Liver (tissue), 9 donors: ENCODE results near the gene LCN6. TPM values are rescaled to one million over a fixed set of nuclear protein-coding genes. Genes with fewer than 3 reads are reported as not detected.
A peak's percentile ranks its signal among the peaks of the same experiment; 100 is the strongest.
"Not testable (repeated sequence)": the region's sequence is repeated elsewhere in the genome, so short reads cannot be mapped to it uniquely, and the experiment has no call there.

Source experiments
- DNase-seq: peaks from one replicate; pipeline ENCODE4 v3.0.0-alpha.2; 2017; ENCODE audit warnings: low spot score
- H3K27ac ChIP-seq, 2 donors: one replicate each; pipeline ENCODE4 v1.7.0; 2013; ENCODE audit warnings: inconsistent platforms in 2 of 2, low read length in 2 of 2, control low read depth in 1 of 2, low read depth in 1 of 2, mild to moderate bottlenecking in 1 of 2
- H3K27me3 ChIP-seq, 4 donors: one replicate each; pipeline versions ENCODE4 v1.6.1 to v1.7.0; 2013; ENCODE audit warnings: low read length in 3 of 4, inconsistent platforms in 1 of 4, mild to moderate bottlenecking in 1 of 4, moderate library complexity in 1 of 4; ENCODE audit not compliant: control insufficient read depth in 4 of 4, insufficient read depth in 4 of 4
- H3K36me3 ChIP-seq, 4 donors: one replicate each; pipeline versions ENCODE4 v1.6.1 to v1.7.0; 2013; ENCODE audit warnings: low read length in 3 of 4, mild to moderate bottlenecking in 3 of 4, low read depth in 1 of 4, moderate library complexity in 1 of 4; ENCODE audit not compliant: control insufficient read depth in 4 of 4, insufficient read depth in 3 of 4
- H3K4me1 ChIP-seq, 4 donors: one replicate each; pipeline versions ENCODE4 v1.6.1 to v1.7.0; 2013; ENCODE audit warnings: low read length in 3 of 4, mild to moderate bottlenecking in 3 of 4, moderate library complexity in 1 of 4; ENCODE audit not compliant: control insufficient read depth in 4 of 4, insufficient read depth in 4 of 4
- H3K4me3 ChIP-seq, 3 donors: one replicate each; pipeline versions ENCODE4 v1.6.1 to v1.7.0; 2013; ENCODE audit warnings: low read length in 3 of 3, control low read depth in 1 of 3, low read depth in 1 of 3, mild to moderate bottlenecking in 1 of 3
- H3K9ac ChIP-seq, 2 donors: one replicate each; pipeline ENCODE4 v1.7.0; 2013; ENCODE audit warnings: low read length in 2 of 2, mild to moderate bottlenecking in 2 of 2, moderate library complexity in 2 of 2, control low read depth in 1 of 2, low read depth in 1 of 2
- H3K9me3 ChIP-seq, 4 donors: one replicate each; pipeline versions ENCODE4 v1.6.1 to v1.7.0; 2013; ENCODE audit warnings: low read length in 3 of 4; ENCODE audit not compliant: control insufficient read depth in 4 of 4
- CTCF ChIP-seq: fragments of 150-350 bp; IDR thresholded peaks from 2 replicates; pipeline ENCODE4 v1.5.1; 2017; ENCODE audit warnings: improper control_type of control experiment, low read depth, low read length; ENCODE audit not compliant: missing input control
- FOXA1 ChIP-seq: IDR thresholded peaks from 2 replicates; pipeline ENCODE4 v1.6.1; 2016; ENCODE audit warnings: antibody characterized with exemption
- GABPA ChIP-seq, 2 donors: IDR thresholded peaks in 1 of 2; conservative IDR thresholded peaks in 1 of 2; 2 replicates each; pipeline ENCODE4 v1.6.1; 2016; ENCODE audit warnings: antibody characterized with exemption in 2 of 2, mild to moderate bottlenecking in 1 of 2, moderate library complexity in 1 of 2
- HNF4A ChIP-seq, 2 donors: conservative IDR thresholded peaks; 2 replicates each; pipeline ENCODE4 v1.6.1; 2016; ENCODE audit warnings: antibody characterized with exemption in 2 of 2, mild to moderate bottlenecking in 2 of 2
- HNF4G ChIP-seq: IDR thresholded peaks from 2 replicates; pipeline ENCODE4 v1.6.1; 2016; ENCODE audit warnings: antibody characterized with exemption
- JUND ChIP-seq, 2 donors: IDR thresholded peaks; 2 replicates each; pipeline ENCODE4 v1.6.1; 2016; ENCODE audit warnings: antibody characterized with exemption in 2 of 2
- MAX ChIP-seq: IDR thresholded peaks from 2 replicates; pipeline ENCODE4 v1.6.1; 2016; ENCODE audit warnings: antibody characterized with exemption
- NR2F2 ChIP-seq: IDR thresholded peaks from 2 replicates; pipeline ENCODE4 v1.6.1; 2016; ENCODE audit warnings: antibody characterized with exemption
- RXRA ChIP-seq, 2 donors: IDR thresholded peaks; 2 replicates each; pipeline ENCODE4 v1.6.1; 2017 to 2018; ENCODE audit warnings: antibody characterized with exemption in 2 of 2, mild to moderate bottlenecking in 1 of 2
- SP1 ChIP-seq: IDR thresholded peaks from 2 replicates; pipeline ENCODE4 v1.6.1; 2018; ENCODE audit warnings: antibody characterized with exemption, mild to moderate bottlenecking
- TAF1 ChIP-seq: conservative IDR thresholded peaks from 2 replicates; pipeline ENCODE4 v1.6.1; 2016; ENCODE audit warnings: antibody characterized with exemption, mild to moderate bottlenecking
- WGBS: extraction: QIAGEN DNeasy Blood & Tissue Kit; methylation state at CpG from one replicate; pipeline ENCODE4 v1.1.7; 2013; 5-methylcytosine and 5-hydroxymethylcytosine counted together
- polyA plus RNA-seq, 2 donors: library from polyadenylated mRNA; stranded (reverse) in 1 of 2; unstranded in 1 of 2; fragments of 200-250 nt in 1 of 2; fragments of >200 nt in 1 of 2; fragmentation: Nextera tagmentation in 1 of 2; extraction: Ambion mirVana in 1 of 2; gene quantifications; one replicate each; pipeline versions ENCODE4 v1.2.1 to v1.2.3, GENCODE V29; 2013 to 2015
- total RNA-seq, 2 donors: library from RNA; depleted of rRNA; stranded (reverse); fragments of >200 nt; gene quantifications; one replicate each; pipeline ENCODE4 v1.2.3, GENCODE V29; 2014
- TF ChIP-seq, protein P1 (sequence below): IDR thresholded peaks from 2 replicates; pipeline ENCODE4 v1.6.1; 2016; ENCODE audit warnings: antibody characterized with exemption
- TF ChIP-seq, protein P2 (sequence below): IDR thresholded peaks from 2 replicates; pipeline ENCODE4 v1.6.1; 2016; ENCODE audit warnings: antibody characterized with exemption
- TF ChIP-seq, protein P3 (sequence below): IDR thresholded peaks from 2 replicates; pipeline ENCODE4 v1.6.1; 2016; ENCODE audit warnings: antibody characterized with exemption, mild to moderate bottlenecking
- donor health status: healthy.
- donor health status: healthy.
- donor health status: healthy.
- donor health status: healthy.
- donor health status: healthy.

The LCN6 gene
- total and polyA plus RNA-seq, 4 donors = 0.14 to 0.32 TPM; not detected in 2

GRCh38 chr9:136786451-136786850 is 38.1 kb upstream of the LCN6 start:
- no peaks in the 10 kb centered on the region for H3K9me3 ChIP-seq
- H3K27ac ChIP-seq = no peak overlapping the region
- H3K4me3 ChIP-seq = no peak overlapping the region
- no peak for DNase-seq
- peaks cover 0 to 47% (median 42%) of the 10 kb centered on the region in 4 donors for H3K4me1 ChIP-seq
- no peaks in the 10 kb centered on the region for H3K27me3 ChIP-seq
- TF ChIP-seq, protein P1, sequence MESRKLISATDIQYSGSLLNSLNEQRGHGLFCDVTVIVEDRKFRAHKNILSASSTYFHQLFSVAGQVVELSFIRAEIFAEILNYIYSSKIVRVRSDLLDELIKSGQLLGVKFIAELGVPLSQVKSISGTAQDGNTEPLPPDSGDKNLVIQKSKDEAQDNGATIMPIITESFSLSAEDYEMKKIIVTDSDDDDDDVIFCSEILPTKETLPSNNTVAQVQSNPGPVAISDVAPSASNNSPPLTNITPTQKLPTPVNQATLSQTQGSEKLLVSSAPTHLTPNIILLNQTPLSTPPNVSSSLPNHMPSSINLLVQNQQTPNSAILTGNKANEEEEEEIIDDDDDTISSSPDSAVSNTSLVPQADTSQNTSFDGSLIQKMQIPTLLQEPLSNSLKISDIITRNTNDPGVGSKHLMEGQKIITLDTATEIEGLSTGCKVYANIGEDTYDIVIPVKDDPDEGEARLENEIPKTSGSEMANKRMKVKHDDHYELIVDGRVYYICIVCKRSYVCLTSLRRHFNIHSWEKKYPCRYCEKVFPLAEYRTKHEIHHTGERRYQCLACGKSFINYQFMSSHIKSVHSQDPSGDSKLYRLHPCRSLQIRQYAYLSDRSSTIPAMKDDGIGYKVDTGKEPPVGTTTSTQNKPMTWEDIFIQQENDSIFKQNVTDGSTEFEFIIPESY = no peak
- no peak for TF ChIP-seq FOXA1
- no peak for TF ChIP-seq SP1
- TF ChIP-seq, protein P2, sequence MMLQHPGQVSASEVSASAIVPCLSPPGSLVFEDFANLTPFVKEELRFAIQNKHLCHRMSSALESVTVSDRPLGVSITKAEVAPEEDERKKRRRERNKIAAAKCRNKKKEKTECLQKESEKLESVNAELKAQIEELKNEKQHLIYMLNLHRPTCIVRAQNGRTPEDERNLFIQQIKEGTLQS = no peak
- TF ChIP-seq NR2F2 = no peak
- TF ChIP-seq HNF4G = no peak
- no peak for TF ChIP-seq TAF1
- TF ChIP-seq CTCF = no peak
- no peak for TF ChIP-seq JUND (IDR thresholded peaks at IDR 0.05)
- TF ChIP-seq HNF4A (conservative IDR thresholded peaks at IDR 0.05) = no peak
- TF ChIP-seq RXRA (IDR thresholded peaks at IDR 0.05) = no peak
- no peak for TF ChIP-seq GABPA (IDR thresholded peaks at IDR 0.05 in 1 of 2, conservative IDR thresholded peaks at IDR 0.05 in 1 of 2)
- TF ChIP-seq, protein P3, sequence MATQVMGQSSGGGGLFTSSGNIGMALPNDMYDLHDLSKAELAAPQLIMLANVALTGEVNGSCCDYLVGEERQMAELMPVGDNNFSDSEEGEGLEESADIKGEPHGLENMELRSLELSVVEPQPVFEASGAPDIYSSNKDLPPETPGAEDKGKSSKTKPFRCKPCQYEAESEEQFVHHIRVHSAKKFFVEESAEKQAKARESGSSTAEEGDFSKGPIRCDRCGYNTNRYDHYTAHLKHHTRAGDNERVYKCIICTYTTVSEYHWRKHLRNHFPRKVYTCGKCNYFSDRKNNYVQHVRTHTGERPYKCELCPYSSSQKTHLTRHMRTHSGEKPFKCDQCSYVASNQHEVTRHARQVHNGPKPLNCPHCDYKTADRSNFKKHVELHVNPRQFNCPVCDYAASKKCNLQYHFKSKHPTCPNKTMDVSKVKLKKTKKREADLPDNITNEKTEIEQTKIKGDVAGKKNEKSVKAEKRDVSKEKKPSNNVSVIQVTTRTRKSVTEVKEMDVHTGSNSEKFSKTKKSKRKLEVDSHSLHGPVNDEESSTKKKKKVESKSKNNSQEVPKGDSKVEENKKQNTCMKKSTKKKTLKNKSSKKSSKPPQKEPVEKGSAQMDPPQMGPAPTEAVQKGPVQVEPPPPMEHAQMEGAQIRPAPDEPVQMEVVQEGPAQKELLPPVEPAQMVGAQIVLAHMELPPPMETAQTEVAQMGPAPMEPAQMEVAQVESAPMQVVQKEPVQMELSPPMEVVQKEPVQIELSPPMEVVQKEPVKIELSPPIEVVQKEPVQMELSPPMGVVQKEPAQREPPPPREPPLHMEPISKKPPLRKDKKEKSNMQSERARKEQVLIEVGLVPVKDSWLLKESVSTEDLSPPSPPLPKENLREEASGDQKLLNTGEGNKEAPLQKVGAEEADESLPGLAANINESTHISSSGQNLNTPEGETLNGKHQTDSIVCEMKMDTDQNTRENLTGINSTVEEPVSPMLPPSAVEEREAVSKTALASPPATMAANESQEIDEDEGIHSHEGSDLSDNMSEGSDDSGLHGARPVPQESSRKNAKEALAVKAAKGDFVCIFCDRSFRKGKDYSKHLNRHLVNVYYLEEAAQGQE = no peak
- no peak for TF ChIP-seq MAX
- WGBS = 44% methylated on average over 10 of the region's 10 CpGs
- no peaks in the 10 kb centered on the region for H3K36me3 ChIP-seq
- no peak overlapping the region for H3K9ac ChIP-seq

DNA sequence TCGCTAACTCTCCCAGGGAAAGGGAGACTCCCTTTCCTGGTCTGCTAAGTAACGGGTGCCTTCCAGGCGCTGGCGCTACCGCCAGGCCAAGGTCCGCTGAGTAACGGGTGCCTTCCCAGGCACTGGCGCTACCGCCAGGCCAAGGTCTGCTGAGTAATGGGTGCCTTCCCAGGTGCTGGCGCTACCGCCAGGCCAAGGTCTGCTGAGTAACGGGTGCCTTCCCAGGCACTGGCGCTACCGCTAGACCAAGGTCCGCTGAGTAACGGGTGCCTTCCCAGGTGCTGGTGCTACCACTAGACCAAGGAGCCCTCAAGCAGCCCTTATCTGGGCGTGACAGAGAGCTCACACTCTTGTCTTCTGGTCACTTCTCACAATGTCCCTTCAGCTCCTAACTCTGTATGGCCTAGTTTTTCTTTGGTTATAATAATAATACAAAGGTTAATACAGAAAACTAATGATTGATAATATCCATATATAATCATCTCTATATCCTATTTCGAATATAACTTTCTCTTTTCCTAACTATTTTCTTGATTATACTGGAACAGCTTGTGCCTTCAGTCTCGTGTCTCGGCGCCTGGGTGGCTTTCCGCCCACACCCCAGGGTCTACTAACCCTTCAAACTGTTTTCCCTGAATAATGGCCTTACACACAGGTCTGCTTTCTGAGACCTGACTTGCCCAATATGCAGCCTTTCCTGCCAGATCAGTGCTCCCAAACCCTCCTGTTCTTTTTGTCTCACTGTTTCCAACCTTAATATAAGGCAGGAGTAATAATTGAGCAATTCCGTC is 37.4 kb upstream of the LCN6 start:
- H3K27me3 ChIP-seq, H3K9me3 ChIP-seq, H3K27ac ChIP-seq, H3K4me3 ChIP-seq, H3K9ac ChIP-seq, H3K36me3 ChIP-seq, DNase-seq: not testable (repeated sequence)
- peak; percentile 35 to 62 for TF ChIP-seq HNF4A (conservative IDR thresholded peaks at IDR 0.05)
- H3K4me1 ChIP-seq = peaks cover 0 to 46% (median 41%) of the 10 kb centered on the region in 4 donors
- WGBS = 69% methylated on average over 23 of the region's 23 CpGs
